Breast epithelium (tissue), 4 donors: ENCODE measurements around the gene SPPL3. TPM values are rescaled to one million over a fixed set of nuclear protein-coding genes. Genes with fewer than 3 reads are reported as not detected.

ENCODE experiments used
- DNase-seq, 2 donors: peaks; one replicate each; pipeline ENCODE4 v3.0.0-alpha.2; 2019; ENCODE audit warnings: low spot score in 2 of 2
- H3K27ac ChIP-seq, 2 donors: fragments of 200-600 bp; sonication (generic) in 1 of 2; one replicate each; pipeline ENCODE4 v1.5.1; 2016 to 2019; ENCODE audit warnings: mild to moderate bottlenecking in 1 of 2
- H3K27me3 ChIP-seq, 2 donors: fragments of 200-600 bp; sonication (generic) in 1 of 2; one replicate each; pipeline versions ENCODE4 v1.5.1 to v1.6.0; 2017 to 2019; ENCODE audit warnings: control low read depth in 1 of 2, mild to moderate bottlenecking in 1 of 2
- H3K36me3 ChIP-seq: fragments of 200-600 bp; one replicate; pipeline ENCODE4 v1.5.1; 2019
- H3K4me1 ChIP-seq, 2 donors: fragments of 200-600 bp; sonication (generic); one replicate each; pipeline ENCODE4 v1.5.1; 2016 to 2019; ENCODE audit warnings: control low read depth in 1 of 2
- H3K4me3 ChIP-seq, 3 donors: fragments of 200-600 bp; sonication (generic); 1 replicate in 2 of 3; 2 replicates in 1 of 3; pipeline ENCODE4 v1.5.1; 2016 to 2019; ENCODE audit warnings: mild to moderate bottlenecking in 3 of 3, moderate library complexity in 2 of 3
- H3K9me3 ChIP-seq, 2 donors: fragments of 200-600 bp; sonication (generic) in 1 of 2; one replicate each; pipeline ENCODE4 v1.5.1; 2016 to 2019; ENCODE audit warnings: control low read depth in 1 of 2
- POLR2A ChIP-seq: fragments of 450-650 bp; IDR thresholded peaks from one replicate; pipeline ENCODE4 v1.6.1; 2016; ENCODE audit warnings: antibody characterized with exemption, mild to moderate bottlenecking, moderate library complexity
- POLR2AphosphoS5 ChIP-seq, 3 donors: sonication (generic); formaldehyde crosslinking; IDR thresholded peaks; one replicate each; pipeline ENCODE4 v1.6.1; 2017; ENCODE audit warnings: antibody characterized with exemption in 3 of 3
- intact Hi-C: fragments of 100-400 bp; cut with DNase I; formaldehyde crosslinking; loops from one replicate; pipeline ENCODE4 v1.15.1; 2023; ENCODE audit warnings: low total_unique reads
- total RNA-seq, 3 donors: library from RNA; depleted of rRNA; stranded (reverse); fragments of >200 nt; gene quantifications; one replicate each; pipeline ENCODE4 v1.1.0, GENCODE V29; 2016
- TF ChIP-seq, protein P1 (sequence below), 3 donors: fragments of 450-650 bp; IDR thresholded peaks; one replicate each; pipeline ENCODE4 v1.5.1; 2016 to 2017; ENCODE audit warnings: antibody characterized with exemption in 3 of 3, mild to moderate bottlenecking in 3 of 3, moderate library complexity in 3 of 3

Gene SPPL3
- total RNA-seq, 3 donors from 2014 or later, result 19.0 to 27.1 (median 22.0) TPM

DNA sequence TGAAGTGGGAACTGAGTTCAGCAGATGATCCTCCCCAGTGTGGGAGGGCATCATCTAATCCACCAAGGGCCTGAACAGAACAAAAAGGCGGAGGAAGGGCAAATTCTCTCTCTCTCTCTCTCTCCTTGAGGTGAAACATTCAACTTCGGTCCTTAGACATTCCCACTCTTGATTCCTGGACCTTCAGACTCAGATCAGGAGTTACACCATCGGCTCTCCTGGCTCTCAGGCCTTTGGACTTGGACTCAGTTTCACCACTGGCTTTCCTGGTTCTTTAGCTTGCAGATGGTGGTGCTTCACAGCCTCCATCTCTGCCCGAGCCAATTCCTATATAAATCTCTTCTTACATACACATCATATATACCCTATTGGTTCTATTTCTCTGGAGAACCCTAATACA lies 73.2 kb downstream of the SPPL3 start:
- Histone ChIP-seq H3K4me3 (no peak overlapping the region), H3K9me3 (no peaks in the 10 kb centered on the region), H3K4me1 (peaks cover 5 to 6% of the 10 kb centered on the region in 2 donors), H3K27me3 (no peaks in the 10 kb centered on the region), H3K36me3 (no peaks in the 10 kb centered on the region), H3K27ac (peak overlapping the region in 1 of 2 donors; percentile 33)
- TF ChIP-seq POLR2A, result no peak
- TF ChIP-seq POLR2AphosphoS5 (IDR thresholded peaks at IDR 0.05), result no peak
- TF ChIP-seq, protein P1, sequence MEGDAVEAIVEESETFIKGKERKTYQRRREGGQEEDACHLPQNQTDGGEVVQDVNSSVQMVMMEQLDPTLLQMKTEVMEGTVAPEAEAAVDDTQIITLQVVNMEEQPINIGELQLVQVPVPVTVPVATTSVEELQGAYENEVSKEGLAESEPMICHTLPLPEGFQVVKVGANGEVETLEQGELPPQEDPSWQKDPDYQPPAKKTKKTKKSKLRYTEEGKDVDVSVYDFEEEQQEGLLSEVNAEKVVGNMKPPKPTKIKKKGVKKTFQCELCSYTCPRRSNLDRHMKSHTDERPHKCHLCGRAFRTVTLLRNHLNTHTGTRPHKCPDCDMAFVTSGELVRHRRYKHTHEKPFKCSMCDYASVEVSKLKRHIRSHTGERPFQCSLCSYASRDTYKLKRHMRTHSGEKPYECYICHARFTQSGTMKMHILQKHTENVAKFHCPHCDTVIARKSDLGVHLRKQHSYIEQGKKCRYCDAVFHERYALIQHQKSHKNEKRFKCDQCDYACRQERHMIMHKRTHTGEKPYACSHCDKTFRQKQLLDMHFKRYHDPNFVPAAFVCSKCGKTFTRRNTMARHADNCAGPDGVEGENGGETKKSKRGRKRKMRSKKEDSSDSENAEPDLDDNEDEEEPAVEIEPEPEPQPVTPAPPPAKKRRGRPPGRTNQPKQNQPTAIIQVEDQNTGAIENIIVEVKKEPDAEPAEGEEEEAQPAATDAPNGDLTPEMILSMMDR (IDR thresholded peaks at IDR 0.05), result no peak
- intact Hi-C loops, result no loop called here
- no peak for DNase-seq

DNA sequence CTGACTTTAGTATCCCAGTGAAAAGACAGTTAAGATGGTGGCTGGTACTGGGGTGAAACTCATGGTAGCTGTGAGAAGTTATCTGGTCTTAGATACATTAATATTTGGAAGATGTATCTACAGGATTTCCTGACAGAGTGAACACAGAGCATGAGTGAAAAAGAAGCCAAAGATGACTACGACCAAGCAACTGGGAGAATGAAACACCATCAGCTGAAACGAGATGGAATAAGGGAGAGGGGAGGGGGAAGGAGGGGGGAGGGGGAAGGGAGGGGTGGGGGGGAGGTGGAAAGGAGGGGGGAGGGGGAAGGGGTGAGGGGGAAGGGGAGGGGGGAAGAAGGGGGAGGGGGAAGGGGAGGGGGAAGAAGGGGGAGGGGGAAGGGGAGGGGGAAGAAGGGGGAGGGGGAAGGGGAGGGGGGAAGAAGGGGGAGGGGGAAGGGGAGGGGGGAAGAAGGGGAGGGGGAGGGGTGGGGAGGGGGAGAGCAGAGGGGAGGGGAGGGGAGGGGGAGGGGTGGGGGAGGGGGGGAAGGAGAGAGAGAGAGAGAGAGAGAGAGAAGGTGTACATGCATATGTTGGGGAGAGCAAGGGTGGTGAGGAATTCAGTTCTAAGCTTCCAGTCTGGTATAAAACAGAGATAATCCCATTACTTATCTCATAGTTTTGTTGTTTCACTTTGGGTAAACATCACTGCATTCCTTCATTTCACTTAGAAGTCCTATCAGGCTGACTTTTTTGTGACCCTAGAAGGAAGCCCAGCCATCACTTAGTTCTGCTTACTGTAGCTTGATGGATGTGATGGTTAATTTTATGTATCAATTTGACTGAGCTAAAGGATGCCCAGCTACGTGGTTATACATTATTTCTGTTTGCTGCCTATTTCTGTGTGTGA lies 73.9 kb downstream of the SPPL3 start:
- peaks cover under 1 to 6% of the 10 kb centered on the region in 2 donors for H3K4me1 ChIP-seq
- no peaks in the 10 kb centered on the region for H3K9me3 ChIP-seq
- no peak for DNase-seq
- H3K27ac ChIP-seq, result peak overlapping the region in 1 of 2 donors; percentile 33
- intact Hi-C loops, result no loop called here
- H3K36me3 ChIP-seq, result no peaks in the 10 kb centered on the region
- H3K4me3 ChIP-seq, result no peak overlapping the region
- TF ChIP-seq POLR2AphosphoS5 (IDR thresholded peaks at IDR 0.05), result no peak
- no peak for TF ChIP-seq POLR2A
- TF ChIP-seq, protein P1 (IDR thresholded peaks at IDR 0.05), result no peak
- H3K27me3 ChIP-seq, result no peaks in the 10 kb centered on the region

DNA sequence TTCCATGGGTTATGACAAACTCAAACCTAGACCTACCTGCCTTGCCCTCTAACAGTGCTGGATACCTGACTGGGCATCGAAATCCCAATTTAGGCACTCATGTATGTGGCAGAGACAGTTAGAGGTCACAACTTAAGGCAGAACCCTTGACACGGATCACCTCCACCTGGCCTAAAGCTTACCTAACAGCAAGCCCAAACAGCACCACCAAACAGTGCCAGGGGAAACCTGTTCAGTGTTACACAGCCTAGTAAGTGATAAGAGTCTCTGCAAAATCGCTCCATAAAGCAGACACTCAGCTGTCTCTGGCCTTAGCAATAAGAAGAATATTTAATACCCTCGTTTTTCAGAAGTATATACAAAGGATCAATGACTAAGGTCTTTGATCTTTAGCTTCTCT lies 77.8 kb downstream of the SPPL3 start:
- no peaks in the 10 kb centered on the region for H3K4me1 ChIP-seq
- no peaks in the 10 kb centered on the region for H3K27me3 ChIP-seq
- H3K9me3 ChIP-seq, result no peaks in the 10 kb centered on the region
- TF ChIP-seq POLR2A (no peak), POLR2AphosphoS5 (IDR thresholded peaks at IDR 0.05) (no peak)
- TF ChIP-seq, protein P1 (IDR thresholded peaks at IDR 0.05), result no peak
- intact Hi-C loops, result no loop called here
- no peak overlapping the region for H3K4me3 ChIP-seq
- H3K36me3 ChIP-seq, result no peaks in the 10 kb centered on the region
- DNase-seq, result no peak
- H3K27ac ChIP-seq, result no peak overlapping the region

DNA sequence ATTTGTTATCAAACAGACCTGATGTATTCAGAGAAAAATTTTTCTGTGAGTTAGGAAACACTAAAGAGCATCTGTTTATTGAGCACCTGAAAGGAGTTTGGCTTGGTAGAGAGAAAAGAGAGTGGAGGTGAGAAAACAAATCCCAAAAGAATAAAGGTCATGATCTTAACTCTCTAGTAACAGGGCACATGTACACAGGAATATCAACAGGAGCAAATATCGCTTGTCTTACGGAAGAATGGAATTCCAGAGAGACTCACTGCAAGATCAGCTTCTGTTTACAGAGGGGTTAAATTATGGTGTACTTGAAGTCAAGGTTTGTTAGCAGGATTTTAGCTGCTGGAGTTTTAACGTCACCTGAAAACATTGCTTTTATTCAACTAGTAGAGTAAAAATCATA lies 78.8 kb downstream of the SPPL3 start:
- H3K27ac ChIP-seq, result no peak overlapping the region

More for the DNA sequence above, 78.8 kb downstream of the SPPL3 start:
- Histone ChIP-seq H3K4me3 (no peak overlapping the region), H3K9me3 (no peaks in the 10 kb centered on the region), H3K4me1 (no peaks in the 10 kb centered on the region), H3K27me3 (no peaks in the 10 kb centered on the region), H3K36me3 (no peaks in the 10 kb centered on the region)
- intact Hi-C loops, result no loop called here
- DNase-seq, result no peak
- TF ChIP-seq, protein P1 (IDR thresholded peaks at IDR 0.05), result no peak
- TF ChIP-seq POLR2A, result no peak
- TF ChIP-seq POLR2AphosphoS5 (IDR thresholded peaks at IDR 0.05), result no peak
